ENCODE data around the gene HFM1.

DNA sequence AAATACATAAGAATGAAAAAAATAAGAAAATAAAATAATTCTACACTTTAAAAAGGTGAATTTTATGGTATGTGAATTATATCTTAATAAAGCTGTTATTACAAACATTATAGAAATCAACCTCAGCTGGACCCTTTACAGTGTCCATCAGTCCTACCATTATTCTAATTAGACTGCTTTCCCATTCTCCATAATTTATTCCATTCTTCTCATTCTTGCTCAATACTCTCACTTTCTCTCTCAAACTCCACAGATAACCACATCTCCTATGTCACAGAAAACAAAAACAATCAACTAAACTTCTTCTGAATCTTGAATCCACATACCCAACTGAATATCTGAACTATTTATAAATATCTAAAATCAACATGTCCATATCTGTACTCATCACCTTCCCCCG lies 11.6 kb downstream of the HFM1 start:
- TF ChIP-seq, protein P1, sequence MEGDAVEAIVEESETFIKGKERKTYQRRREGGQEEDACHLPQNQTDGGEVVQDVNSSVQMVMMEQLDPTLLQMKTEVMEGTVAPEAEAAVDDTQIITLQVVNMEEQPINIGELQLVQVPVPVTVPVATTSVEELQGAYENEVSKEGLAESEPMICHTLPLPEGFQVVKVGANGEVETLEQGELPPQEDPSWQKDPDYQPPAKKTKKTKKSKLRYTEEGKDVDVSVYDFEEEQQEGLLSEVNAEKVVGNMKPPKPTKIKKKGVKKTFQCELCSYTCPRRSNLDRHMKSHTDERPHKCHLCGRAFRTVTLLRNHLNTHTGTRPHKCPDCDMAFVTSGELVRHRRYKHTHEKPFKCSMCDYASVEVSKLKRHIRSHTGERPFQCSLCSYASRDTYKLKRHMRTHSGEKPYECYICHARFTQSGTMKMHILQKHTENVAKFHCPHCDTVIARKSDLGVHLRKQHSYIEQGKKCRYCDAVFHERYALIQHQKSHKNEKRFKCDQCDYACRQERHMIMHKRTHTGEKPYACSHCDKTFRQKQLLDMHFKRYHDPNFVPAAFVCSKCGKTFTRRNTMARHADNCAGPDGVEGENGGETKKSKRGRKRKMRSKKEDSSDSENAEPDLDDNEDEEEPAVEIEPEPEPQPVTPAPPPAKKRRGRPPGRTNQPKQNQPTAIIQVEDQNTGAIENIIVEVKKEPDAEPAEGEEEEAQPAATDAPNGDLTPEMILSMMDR (IDR thresholded peaks at IDR 0.05 in 2 of 3, conservative IDR thresholded peaks at IDR 0.05 in 1 of 3; ENCODE audit: control insufficient read depth in 2 of 3, extremely low read depth in 1 of 3, insufficient read depth in 1 of 3, low read depth in 3 of 3, low read length in 3 of 3): no peak
- TF ChIP-seq BHLHE40 (IDR thresholded peaks at IDR 0.05; ENCODE audit: borderline replicate concordance in 1 of 2, low read depth in 2 of 2, low read length in 1 of 2) (no peak), POLR2AphosphoS5 (IDR thresholded peaks at IDR 0.05; ENCODE audit: low read length) (no peak), NR2C1 (IDR thresholded peaks at IDR 0.05) (no peak), FOXM1 (IDR thresholded peaks at IDR 0.05; ENCODE audit: low read depth, low read length) (no peak), CHD2 (IDR thresholded peaks at IDR 0.05; ENCODE audit: borderline replicate concordance, low read depth, low read length) (no peak), SMC3 (IDR thresholded peaks at IDR 0.05; ENCODE audit: borderline replicate concordance, low read length) (no peak), ZNF274 (IDR thresholded peaks at IDR 0.05; ENCODE audit: insufficient read depth, insufficient read length) (no peak), STAT3 (IDR thresholded peaks at IDR 0.05; ENCODE audit: low read depth, low read length) (no peak), RAD21 (IDR thresholded peaks at IDR 0.05; ENCODE audit: insufficient read depth, low read depth, low read length) (no peak), BMI1 (IDR thresholded peaks at IDR 0.05; ENCODE audit: borderline replicate concordance) (no peak), POLR2A (IDR thresholded peaks at IDR 0.05; ENCODE audit: low read depth, low read length) (no peak)
- TF ChIP-seq, protein P2, sequence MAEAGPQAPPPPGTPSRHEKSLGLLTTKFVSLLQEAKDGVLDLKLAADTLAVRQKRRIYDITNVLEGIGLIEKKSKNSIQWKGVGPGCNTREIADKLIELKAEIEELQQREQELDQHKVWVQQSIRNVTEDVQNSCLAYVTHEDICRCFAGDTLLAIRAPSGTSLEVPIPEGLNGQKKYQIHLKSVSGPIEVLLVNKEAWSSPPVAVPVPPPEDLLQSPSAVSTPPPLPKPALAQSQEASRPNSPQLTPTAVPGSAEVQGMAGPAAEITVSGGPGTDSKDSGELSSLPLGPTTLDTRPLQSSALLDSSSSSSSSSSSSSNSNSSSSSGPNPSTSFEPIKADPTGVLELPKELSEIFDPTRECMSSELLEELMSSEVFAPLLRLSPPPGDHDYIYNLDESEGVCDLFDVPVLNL (IDR thresholded peaks at IDR 0.05; ENCODE audit: low read depth, low read length): no peak

Data from GM12878 (cell line).